Mesenchymal stem cell (in vitro differentiated cells and primary cell): ENCODE results near the gene PEX16.

Experiments
- DNase-seq: peaks from one replicate; pipeline ENCODE4 v3.0.0-alpha.2; 2013
- H2AFZ ChIP-seq: one replicate; pipeline ENCODE4 v1.6.1; 2013; ENCODE audit warnings: low read depth, mild to moderate bottlenecking, control low read depth, inconsistent platforms, low read length, moderate library complexity
- H2AK5ac ChIP-seq: 2 replicates; pipeline ENCODE4 v1.6.1; 2013; ENCODE audit warnings: low read length, moderate library complexity, mild to moderate bottlenecking, inconsistent platforms; ENCODE audit not compliant: severe bottlenecking
- H2BK120ac ChIP-seq: one replicate; pipeline ENCODE4 v1.6.1; 2013; ENCODE audit warnings: low read depth, mild to moderate bottlenecking, inconsistent platforms, low read length, moderate library complexity
- H2BK12ac ChIP-seq, 2 experiments: one replicate each; pipeline ENCODE4 v1.6.1; 2013; ENCODE audit warnings: inconsistent platforms in 2 of 2, low read length in 2 of 2, mild to moderate bottlenecking in 2 of 2, moderate library complexity in 2 of 2, control low read depth in 1 of 2
- H2BK15ac ChIP-seq: one replicate; pipeline ENCODE4 v1.6.1; 2013; ENCODE audit warnings: mild to moderate bottlenecking, low read depth, inconsistent platforms; ENCODE audit not compliant: poor library complexity, severe bottlenecking
- H2BK5ac ChIP-seq: 2 replicates; pipeline ENCODE4 v1.6.1; 2013; ENCODE audit warnings: low read depth, mild to moderate bottlenecking, low read length, control low read depth, inconsistent platforms; ENCODE audit not compliant: poor library complexity, severe bottlenecking
- H3K14ac ChIP-seq, 2 experiments: one replicate each; pipeline ENCODE4 v1.6.1; 2013; ENCODE audit warnings: inconsistent platforms in 2 of 2, low read length in 2 of 2, control low read depth in 1 of 2, mild to moderate bottlenecking in 1 of 2, moderate library complexity in 1 of 2
- H3K18ac ChIP-seq, 2 experiments: one replicate each; pipeline ENCODE4 v1.6.1; 2013; ENCODE audit warnings: inconsistent platforms in 2 of 2, low read length in 2 of 2, control low read depth in 1 of 2, low read depth in 1 of 2, mild to moderate bottlenecking in 1 of 2
- H3K23ac ChIP-seq, 2 experiments: one replicate each; pipeline ENCODE4 v1.6.1; 2013; ENCODE audit warnings: inconsistent platforms in 2 of 2, low read length in 2 of 2, mild to moderate bottlenecking in 2 of 2, moderate library complexity in 2 of 2, control low read depth in 1 of 2
- H3K27ac ChIP-seq: 2 replicates; pipeline ENCODE4 v1.5.1; 2013; ENCODE audit warnings: mild to moderate bottlenecking, moderate library complexity, low read length, control low read depth, inconsistent platforms; ENCODE audit not compliant: poor library complexity, severe bottlenecking
- H3K27me3 ChIP-seq, 2 experiments: 2 replicates each; pipeline versions ENCODE4 v1.6.1 to v1.7.0; 2013; ENCODE audit warnings: low read length in 2 of 2, mild to moderate bottlenecking in 2 of 2, moderate library complexity in 2 of 2, control low read depth in 1 of 2, inconsistent platforms in 1 of 2; ENCODE audit not compliant: control insufficient read depth in 1 of 2, insufficient read depth in 1 of 2
- H3K36me3 ChIP-seq, 2 experiments: 2 replicates each; pipeline versions ENCODE4 v1.6.1 to v1.7.0; 2013; ENCODE audit warnings: low read length in 2 of 2, control low read depth in 1 of 2, inconsistent platforms in 1 of 2, low read depth in 1 of 2, mild to moderate bottlenecking in 1 of 2; ENCODE audit not compliant: insufficient read depth in 2 of 2, control insufficient read depth in 1 of 2
- H3K4ac ChIP-seq, 2 experiments: one replicate each; pipeline ENCODE4 v1.6.1; 2013; ENCODE audit warnings: inconsistent platforms in 2 of 2, low read length in 2 of 2, mild to moderate bottlenecking in 2 of 2, moderate library complexity in 2 of 2, control low read depth in 1 of 2, low read depth in 1 of 2
- H3K4me1 ChIP-seq: 2 replicates; pipeline ENCODE4 v1.6.1; 2013; ENCODE audit warnings: low read depth, low read length, control low read depth; ENCODE audit not compliant: control insufficient read depth, insufficient read depth
- H3K4me2 ChIP-seq: 2 replicates; pipeline ENCODE4 v1.6.1; 2013; ENCODE audit warnings: low read length, mild to moderate bottlenecking, inconsistent platforms; ENCODE audit not compliant: poor library complexity, severe bottlenecking
- H3K4me3 ChIP-seq, 2 experiments: 2 replicates each; pipeline versions ENCODE4 v1.5.1 to v1.7.0; 2013; ENCODE audit warnings: low read length in 2 of 2, mild to moderate bottlenecking in 2 of 2, control low read depth in 1 of 2, low read depth in 1 of 2; ENCODE audit not compliant: insufficient read depth in 1 of 2
- H3K79me1 ChIP-seq: replicated peaks from 2 replicates; pipeline ENCODE4 v1.6.1; 2013; ENCODE audit warnings: mild to moderate bottlenecking, control low read depth, low read length, inconsistent platforms; ENCODE audit not compliant: poor library complexity, severe bottlenecking
- H3K9ac ChIP-seq: 2 replicates; pipeline ENCODE4 v1.7.0; 2013; ENCODE audit warnings: mild to moderate bottlenecking, low read length, moderate library complexity
- H3K9me3 ChIP-seq: 2 replicates; pipeline ENCODE4 v1.7.0; 2013; ENCODE audit warnings: mild to moderate bottlenecking, low read length; ENCODE audit not compliant: control insufficient read depth
- H4K8ac ChIP-seq: one replicate; pipeline ENCODE4 v1.6.1; 2013; ENCODE audit warnings: inconsistent platforms, mild to moderate bottlenecking, low read length, moderate library complexity
- H4K91ac ChIP-seq: one replicate; pipeline ENCODE4 v1.6.1; 2013; ENCODE audit warnings: mild to moderate bottlenecking, low read length, inconsistent platforms
- WGBS: methylation state at CpG from one replicate; pipeline ENCODE4 v1.1.7; 2013; ENCODE audit warnings: mixed read lengths; 5-methylcytosine and 5-hydroxymethylcytosine counted together

Gene PEX16

DNA sequence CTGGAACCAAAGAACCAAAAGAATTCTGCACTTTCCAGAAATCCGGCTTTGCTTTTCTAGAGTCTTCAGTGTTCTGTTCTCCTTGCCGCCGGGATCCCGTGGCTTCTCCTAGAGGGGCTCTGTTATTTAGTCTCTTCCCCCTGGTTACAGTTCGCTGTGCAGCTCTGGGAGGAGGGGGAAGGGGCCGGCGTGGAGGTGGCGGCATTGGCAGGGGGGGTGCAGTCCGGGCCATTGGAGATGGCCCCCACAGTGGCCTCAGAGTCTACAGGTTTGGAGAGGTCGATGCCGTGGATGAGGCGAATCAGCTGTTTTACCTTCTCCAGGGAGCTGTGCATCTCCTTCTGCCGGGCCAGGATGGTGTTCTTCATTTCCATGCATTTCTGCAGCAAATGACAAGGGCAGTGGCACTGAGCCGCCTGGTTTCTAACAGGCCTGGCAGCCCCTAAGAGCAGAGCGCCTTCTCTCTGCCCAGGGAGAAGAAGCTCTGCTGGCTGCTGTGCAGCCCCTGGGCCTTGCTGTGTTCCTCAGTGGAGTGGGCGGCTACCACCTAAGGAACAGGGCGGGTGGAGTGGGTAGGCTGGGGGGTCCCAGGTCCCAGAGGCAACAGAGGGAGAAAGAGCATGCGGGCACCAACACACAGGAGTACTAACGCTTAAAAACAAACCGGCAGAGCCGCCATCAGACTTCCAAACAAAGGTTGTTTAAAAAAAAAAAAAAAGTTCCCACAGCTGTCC, 16.3 kb upstream of the PEX16 start:
- Histone ChIP-seq H3K14ac (no peak overlapping the region), H3K23ac (no peak overlapping the region), H2BK15ac (no peak overlapping the region), H3K4me1 (peaks cover 4% of the 10 kb centered on the region), H3K4ac (no peak overlapping the region), H3K18ac (no peak overlapping the region), H3K27me3 (no peaks in the 10 kb centered on the region), H3K4me3 (no peak overlapping the region), H4K8ac (no peak overlapping the region), H3K36me3 (peaks cover 71% of the 10 kb centered on the region in 2 experiments), H3K27ac (no peak overlapping the region), H2AK5ac (no peak overlapping the region), H2AFZ (no peak overlapping the region), H2BK5ac (no peak overlapping the region), H3K79me1 (peaks cover 11% of the 10 kb centered on the region), H2BK12ac (no peak overlapping the region), H3K9ac (no peak overlapping the region), H2BK120ac (no peak overlapping the region), H3K4me2 (no peak overlapping the region), H4K91ac (no peak overlapping the region), H3K9me3 (no peaks in the 10 kb centered on the region)
- no peak for DNase-seq
- WGBS: 96% methylated on average over 21 of the region's 21 CpGs

DNA sequence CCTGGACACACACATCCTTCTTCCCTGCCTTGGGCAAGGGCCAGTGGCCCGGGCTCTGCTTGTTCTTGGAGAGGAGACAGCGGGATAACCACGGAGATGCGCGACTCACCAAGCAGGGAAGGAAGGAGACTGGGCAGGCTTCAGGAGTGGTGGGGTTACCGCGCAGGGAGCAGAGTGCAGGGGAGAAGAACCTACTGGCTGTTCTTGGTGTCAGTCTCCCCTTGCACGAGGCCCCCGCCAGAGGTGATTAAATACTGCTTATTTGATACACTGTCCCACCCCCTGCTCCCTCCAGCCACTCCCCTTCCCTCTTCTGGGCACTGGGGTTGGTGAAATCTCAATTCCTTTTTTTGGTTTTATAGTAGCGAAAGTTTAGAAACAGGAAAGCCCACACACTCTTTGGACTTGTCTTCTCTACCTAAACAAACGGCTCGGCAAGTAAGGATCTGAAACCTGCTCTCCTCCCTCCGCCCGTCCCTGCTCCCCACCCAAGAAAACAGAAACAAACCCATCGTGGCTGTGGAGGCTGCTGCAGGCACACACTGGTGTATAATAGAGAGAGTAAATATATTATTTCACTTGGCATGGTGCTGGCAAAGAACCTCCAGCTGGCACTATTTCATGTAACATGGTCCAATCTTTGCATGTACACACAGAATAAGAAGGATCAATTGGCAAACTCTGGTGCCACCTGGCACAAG, 15.6 kb upstream of the PEX16 start:
- H4K91ac ChIP-seq: no peak overlapping the region
- no peak overlapping the region for H2AK5ac ChIP-seq
- H3K4me2 ChIP-seq: no peak overlapping the region
- H2BK12ac ChIP-seq: no peak overlapping the region
- H3K23ac ChIP-seq: peak overlapping the region in 1 of 2 experiments; percentile 57
- no peak overlapping the region for H2BK120ac ChIP-seq
- H2BK15ac ChIP-seq: no peak overlapping the region
- no peak overlapping the region for H3K18ac ChIP-seq
- no peak overlapping the region for H2AFZ ChIP-seq
- no peak overlapping the region for H4K8ac ChIP-seq
- H3K27me3 ChIP-seq: no peaks in the 10 kb centered on the region
- H3K4me1 ChIP-seq: peaks cover 4% of the 10 kb centered on the region
- no peak overlapping the region for H2BK5ac ChIP-seq
- peaks cover 70 to 75% of the 10 kb centered on the region in 2 experiments for H3K36me3 ChIP-seq
- H3K79me1 ChIP-seq: peaks cover 11% of the 10 kb centered on the region
- no peak overlapping the region for H3K9ac ChIP-seq
- peak; percentile 39 for DNase-seq
- no peak overlapping the region for H3K14ac ChIP-seq
- H3K4ac ChIP-seq: no peak overlapping the region
- H3K27ac ChIP-seq: no peak overlapping the region
- no peaks in the 10 kb centered on the region for H3K9me3 ChIP-seq
- peak overlapping the region in 1 of 2 experiments; percentile 23 for H3K4me3 ChIP-seq
- 86% methylated on average over 6 of the region's 15 CpGs for WGBS

DNA sequence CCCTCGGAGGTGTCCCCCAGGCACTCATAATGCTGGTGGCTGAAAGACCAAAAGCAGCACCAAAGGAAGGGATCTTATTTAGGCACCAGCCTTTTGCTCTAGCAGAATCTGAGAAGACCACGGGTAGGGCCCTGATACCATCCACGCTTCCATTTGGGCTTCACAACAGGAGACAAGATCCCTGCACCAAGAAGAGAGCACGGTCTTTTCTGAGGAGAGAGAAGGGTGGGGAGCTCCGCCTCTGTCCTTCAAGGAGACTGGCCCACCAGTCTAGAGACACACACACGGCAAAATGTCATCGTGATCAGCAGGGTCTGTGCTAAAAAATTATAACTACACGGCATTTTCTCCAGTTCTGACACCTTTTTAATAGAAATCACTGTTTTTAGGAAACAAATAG, 14.5 kb upstream of the PEX16 start:
- H2BK15ac ChIP-seq: no peak overlapping the region
- no peak overlapping the region for H3K23ac ChIP-seq
- H3K79me1 ChIP-seq: peaks cover 11% of the 10 kb centered on the region
- no peak overlapping the region for H2AK5ac ChIP-seq
- H3K27me3 ChIP-seq: peaks cover 0 to 3% of the 10 kb centered on the region in 2 experiments
- H4K91ac ChIP-seq: no peak overlapping the region
- no peak overlapping the region for H2BK5ac ChIP-seq
- no peak overlapping the region for H3K4ac ChIP-seq
- no peak overlapping the region for H3K27ac ChIP-seq
- H2BK12ac ChIP-seq: no peak overlapping the region
- no peak overlapping the region for H3K4me3 ChIP-seq
- H3K9me3 ChIP-seq: no peaks in the 10 kb centered on the region
- no peak overlapping the region for H3K9ac ChIP-seq
- no peak for DNase-seq
- H2BK120ac ChIP-seq: no peak overlapping the region
- no peak overlapping the region for H2AFZ ChIP-seq
- peaks cover 61 to 80% of the 10 kb centered on the region in 2 experiments for H3K36me3 ChIP-seq
- no peak overlapping the region for H3K18ac ChIP-seq
- peaks cover 4% of the 10 kb centered on the region for H3K4me1 ChIP-seq
- H4K8ac ChIP-seq: no peak overlapping the region
- 99% methylated on average over 8 of the region's 8 CpGs for WGBS
- H3K4me2 ChIP-seq: no peak overlapping the region
- H3K14ac ChIP-seq: no peak overlapping the region

DNA sequence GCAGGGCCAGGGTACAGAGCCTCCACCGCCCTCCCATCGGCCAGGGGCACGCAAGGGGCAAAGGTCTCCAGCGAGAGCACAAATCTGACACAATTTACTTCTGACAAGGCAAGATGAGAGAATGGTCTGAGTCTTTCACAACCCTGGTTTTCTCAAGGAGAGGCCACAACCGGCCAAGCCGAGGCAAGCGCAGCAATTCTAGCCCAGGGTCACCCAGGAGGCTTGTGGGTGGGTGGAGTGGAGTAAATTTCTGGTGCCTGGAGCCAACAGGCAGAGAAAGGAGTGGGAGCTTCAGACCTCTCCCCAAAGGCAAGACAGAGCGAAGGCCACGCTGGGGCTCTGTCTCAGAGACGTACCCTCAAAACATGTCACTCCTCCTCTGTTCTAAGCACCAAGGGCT, 14.1 kb upstream of the PEX16 start:
- no peak overlapping the region for H3K4me3 ChIP-seq
- H3K18ac ChIP-seq: no peak overlapping the region
- H3K9me3 ChIP-seq: no peaks in the 10 kb centered on the region
- peaks cover 10% of the 10 kb centered on the region for H3K79me1 ChIP-seq
- no peak overlapping the region for H4K8ac ChIP-seq
- peak overlapping the region; percentile 32 for H3K9ac ChIP-seq
- peaks cover 56 to 82% of the 10 kb centered on the region in 2 experiments for H3K36me3 ChIP-seq
- no peak overlapping the region for H2BK12ac ChIP-seq
- peak overlapping the region in 1 of 2 experiments; percentile 2 for H3K23ac ChIP-seq
- peaks cover 0 to 6% of the 10 kb centered on the region in 2 experiments for H3K27me3 ChIP-seq
- DNase-seq: no peak
- H3K14ac ChIP-seq: no peak overlapping the region
- H2AK5ac ChIP-seq: no peak overlapping the region
- H2BK5ac ChIP-seq: no peak overlapping the region
- H3K4me1 ChIP-seq: peaks cover 4% of the 10 kb centered on the region
- H2AFZ ChIP-seq: no peak overlapping the region
- H3K27ac ChIP-seq: no peak overlapping the region
- WGBS: 97% methylated on average over 10 of the region's 10 CpGs
- H4K91ac ChIP-seq: no peak overlapping the region
- no peak overlapping the region for H3K4me2 ChIP-seq
- no peak overlapping the region for H2BK120ac ChIP-seq
- no peak overlapping the region for H3K4ac ChIP-seq
- no peak overlapping the region for H2BK15ac ChIP-seq
